ENCODE results near the gene E4F1.

DNA sequence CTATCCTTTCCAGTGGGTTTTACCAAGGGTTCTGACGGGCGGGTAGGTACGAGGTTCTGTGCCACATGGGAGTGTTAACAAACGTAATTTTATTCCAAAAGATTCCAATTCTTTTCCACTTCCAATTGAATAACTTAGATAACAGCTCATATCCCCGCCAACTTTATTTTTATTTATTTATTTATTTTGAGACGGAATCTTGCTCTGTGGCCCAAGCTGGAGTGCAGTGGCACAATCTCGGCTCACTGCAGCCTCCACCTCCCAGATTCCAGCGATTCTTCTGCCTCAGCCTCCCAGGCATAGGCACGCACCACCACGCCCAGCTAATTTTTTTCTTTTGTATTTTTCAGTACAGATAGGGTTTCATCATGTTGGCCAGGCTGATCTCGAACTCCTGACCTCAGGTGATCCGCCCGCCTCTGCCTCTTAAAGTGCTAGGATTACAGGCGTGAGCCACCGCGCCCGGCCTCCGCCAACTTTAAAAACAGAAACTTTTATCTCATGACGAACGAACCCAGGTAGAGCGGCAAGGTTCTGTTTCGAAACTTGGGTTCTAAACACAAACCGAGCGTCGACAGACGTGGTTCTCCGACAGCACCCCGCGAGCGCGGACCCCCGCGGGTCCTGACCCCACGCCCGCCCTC lies 27.4 kb downstream of the E4F1 start:
- TF ChIP-seq, protein P1, sequence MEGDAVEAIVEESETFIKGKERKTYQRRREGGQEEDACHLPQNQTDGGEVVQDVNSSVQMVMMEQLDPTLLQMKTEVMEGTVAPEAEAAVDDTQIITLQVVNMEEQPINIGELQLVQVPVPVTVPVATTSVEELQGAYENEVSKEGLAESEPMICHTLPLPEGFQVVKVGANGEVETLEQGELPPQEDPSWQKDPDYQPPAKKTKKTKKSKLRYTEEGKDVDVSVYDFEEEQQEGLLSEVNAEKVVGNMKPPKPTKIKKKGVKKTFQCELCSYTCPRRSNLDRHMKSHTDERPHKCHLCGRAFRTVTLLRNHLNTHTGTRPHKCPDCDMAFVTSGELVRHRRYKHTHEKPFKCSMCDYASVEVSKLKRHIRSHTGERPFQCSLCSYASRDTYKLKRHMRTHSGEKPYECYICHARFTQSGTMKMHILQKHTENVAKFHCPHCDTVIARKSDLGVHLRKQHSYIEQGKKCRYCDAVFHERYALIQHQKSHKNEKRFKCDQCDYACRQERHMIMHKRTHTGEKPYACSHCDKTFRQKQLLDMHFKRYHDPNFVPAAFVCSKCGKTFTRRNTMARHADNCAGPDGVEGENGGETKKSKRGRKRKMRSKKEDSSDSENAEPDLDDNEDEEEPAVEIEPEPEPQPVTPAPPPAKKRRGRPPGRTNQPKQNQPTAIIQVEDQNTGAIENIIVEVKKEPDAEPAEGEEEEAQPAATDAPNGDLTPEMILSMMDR (IDR thresholded peaks at IDR 0.05; ENCODE audit: low read depth, low read length, poor library complexity, severe bottlenecking): no peak
- TF ChIP-seq EZH2phosphoT487 (IDR thresholded peaks at IDR 0.05; ENCODE audit: borderline replicate concordance, low read length): no peak
